Breast epithelium (tissue), 4 donors: ENCODE data around the gene ABTB2. TPM values are rescaled to one million over a fixed set of nuclear protein-coding genes. Genes with fewer than 3 reads are reported as not detected.
"Not testable (repeated sequence)": the region's sequence is repeated elsewhere in the genome, so short reads cannot be mapped to it uniquely, and the experiment has no call there.

Experiments used
- DNase-seq, 2 donors: peaks; one replicate each; pipeline ENCODE4 v3.0.0-alpha.2; 2019; ENCODE audit warnings: low spot score in 2 of 2
- H3K27ac ChIP-seq, 2 donors: fragments of 200-600 bp; sonication (generic) in 1 of 2; one replicate each; pipeline ENCODE4 v1.5.1; 2016 to 2019; ENCODE audit warnings: mild to moderate bottlenecking in 1 of 2
- H3K27me3 ChIP-seq, 2 donors: fragments of 200-600 bp; sonication (generic) in 1 of 2; one replicate each; pipeline versions ENCODE4 v1.5.1 to v1.6.0; 2017 to 2019; ENCODE audit warnings: control low read depth in 1 of 2, mild to moderate bottlenecking in 1 of 2
- H3K36me3 ChIP-seq: fragments of 200-600 bp; one replicate; pipeline ENCODE4 v1.5.1; 2019
- H3K4me1 ChIP-seq, 2 donors: fragments of 200-600 bp; sonication (generic); one replicate each; pipeline ENCODE4 v1.5.1; 2016 to 2019; ENCODE audit warnings: control low read depth in 1 of 2
- H3K4me3 ChIP-seq, 3 donors: fragments of 200-600 bp; sonication (generic); 1 replicate in 2 of 3; 2 replicates in 1 of 3; pipeline ENCODE4 v1.5.1; 2016 to 2019; ENCODE audit warnings: mild to moderate bottlenecking in 3 of 3, moderate library complexity in 2 of 3
- H3K9me3 ChIP-seq, 2 donors: fragments of 200-600 bp; sonication (generic) in 1 of 2; one replicate each; pipeline ENCODE4 v1.5.1; 2016 to 2019; ENCODE audit warnings: control low read depth in 1 of 2
- POLR2A ChIP-seq: fragments of 450-650 bp; IDR thresholded peaks from one replicate; pipeline ENCODE4 v1.6.1; 2016; ENCODE audit warnings: antibody characterized with exemption, mild to moderate bottlenecking, moderate library complexity
- POLR2AphosphoS5 ChIP-seq, 3 donors: sonication (generic); formaldehyde crosslinking; IDR thresholded peaks; one replicate each; pipeline ENCODE4 v1.6.1; 2017; ENCODE audit warnings: antibody characterized with exemption in 3 of 3
- intact Hi-C: fragments of 100-400 bp; cut with DNase I; formaldehyde crosslinking; loops from one replicate; pipeline ENCODE4 v1.15.1; 2023; ENCODE audit warnings: low total_unique reads
- total RNA-seq, 3 donors: library from RNA; depleted of rRNA; stranded (reverse); fragments of >200 nt; gene quantifications; one replicate each; pipeline ENCODE4 v1.1.0, GENCODE V29; 2016
- TF ChIP-seq, protein P1 (sequence below), 3 donors: fragments of 450-650 bp; IDR thresholded peaks; one replicate each; pipeline ENCODE4 v1.5.1; 2016 to 2017; ENCODE audit warnings: antibody characterized with exemption in 3 of 3, mild to moderate bottlenecking in 3 of 3, moderate library complexity in 3 of 3

Gene ABTB2
- total RNA-seq, 3 donors from 2014 or later: 1.3 to 5.6 (median 1.9) TPM

DNA sequence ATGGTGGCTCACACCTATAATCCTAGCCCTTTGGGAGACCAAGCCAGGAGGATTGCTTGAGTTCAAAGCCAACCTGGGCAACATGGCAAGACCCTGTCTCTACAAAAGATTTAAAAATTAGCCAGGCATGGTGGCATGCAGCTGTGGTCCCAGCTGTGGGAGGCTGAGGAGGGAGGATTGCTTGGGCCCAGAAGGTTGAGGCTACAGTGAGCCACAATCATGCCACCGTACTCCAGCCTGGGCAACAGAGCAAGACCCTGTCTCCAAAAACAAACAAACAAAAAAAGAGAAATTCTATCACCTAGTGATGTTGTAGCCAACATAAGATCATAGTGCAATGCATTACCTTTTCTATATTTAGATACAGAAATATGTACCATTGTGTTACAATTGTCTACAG lies 138.5 kb downstream of the ABTB2 start:
- H3K4me1 ChIP-seq: no peaks in the 10 kb centered on the region
- H3K9me3 ChIP-seq: no peaks in the 10 kb centered on the region
- intact Hi-C loops: no loop called here
- TF ChIP-seq POLR2A: no peak
- no peak for TF ChIP-seq POLR2AphosphoS5 (IDR thresholded peaks at IDR 0.05)
- TF ChIP-seq, protein P1, sequence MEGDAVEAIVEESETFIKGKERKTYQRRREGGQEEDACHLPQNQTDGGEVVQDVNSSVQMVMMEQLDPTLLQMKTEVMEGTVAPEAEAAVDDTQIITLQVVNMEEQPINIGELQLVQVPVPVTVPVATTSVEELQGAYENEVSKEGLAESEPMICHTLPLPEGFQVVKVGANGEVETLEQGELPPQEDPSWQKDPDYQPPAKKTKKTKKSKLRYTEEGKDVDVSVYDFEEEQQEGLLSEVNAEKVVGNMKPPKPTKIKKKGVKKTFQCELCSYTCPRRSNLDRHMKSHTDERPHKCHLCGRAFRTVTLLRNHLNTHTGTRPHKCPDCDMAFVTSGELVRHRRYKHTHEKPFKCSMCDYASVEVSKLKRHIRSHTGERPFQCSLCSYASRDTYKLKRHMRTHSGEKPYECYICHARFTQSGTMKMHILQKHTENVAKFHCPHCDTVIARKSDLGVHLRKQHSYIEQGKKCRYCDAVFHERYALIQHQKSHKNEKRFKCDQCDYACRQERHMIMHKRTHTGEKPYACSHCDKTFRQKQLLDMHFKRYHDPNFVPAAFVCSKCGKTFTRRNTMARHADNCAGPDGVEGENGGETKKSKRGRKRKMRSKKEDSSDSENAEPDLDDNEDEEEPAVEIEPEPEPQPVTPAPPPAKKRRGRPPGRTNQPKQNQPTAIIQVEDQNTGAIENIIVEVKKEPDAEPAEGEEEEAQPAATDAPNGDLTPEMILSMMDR (IDR thresholded peaks at IDR 0.05): no peak
- H3K27ac ChIP-seq: no peak overlapping the region
- no peaks in the 10 kb centered on the region for H3K27me3 ChIP-seq
- no peak overlapping the region for H3K4me3 ChIP-seq
- DNase-seq: no peak
- H3K36me3 ChIP-seq: no peaks in the 10 kb centered on the region

- H3K4me3 ChIP-seq, H3K27me3 ChIP-seq, H3K4me1 ChIP-seq, H3K36me3 ChIP-seq, intact Hi-C loops, H3K9me3 ChIP-seq, H3K27ac ChIP-seq, DNase-seq: not testable (repeated sequence)
Measured at GRCh38 chr11:34218756-34219155, 139.1 kb downstream of the ABTB2 start.

GRCh38 chr11:34218067-34218466 lies 139.7 kb downstream of the ABTB2 start:
- no peak for DNase-seq
- intact Hi-C loops: no loop called here
- TF ChIP-seq, protein P1 (IDR thresholded peaks at IDR 0.05): no peak
- TF ChIP-seq POLR2A (no peak), POLR2AphosphoS5 (IDR thresholded peaks at IDR 0.05) (no peak)
- Histone ChIP-seq H3K4me1 (no peaks in the 10 kb centered on the region), H3K27me3 (no peaks in the 10 kb centered on the region), H3K9me3 (no peaks in the 10 kb centered on the region), H3K27ac (no peak overlapping the region), H3K4me3 (no peak overlapping the region), H3K36me3 (no peaks in the 10 kb centered on the region)

DNA sequence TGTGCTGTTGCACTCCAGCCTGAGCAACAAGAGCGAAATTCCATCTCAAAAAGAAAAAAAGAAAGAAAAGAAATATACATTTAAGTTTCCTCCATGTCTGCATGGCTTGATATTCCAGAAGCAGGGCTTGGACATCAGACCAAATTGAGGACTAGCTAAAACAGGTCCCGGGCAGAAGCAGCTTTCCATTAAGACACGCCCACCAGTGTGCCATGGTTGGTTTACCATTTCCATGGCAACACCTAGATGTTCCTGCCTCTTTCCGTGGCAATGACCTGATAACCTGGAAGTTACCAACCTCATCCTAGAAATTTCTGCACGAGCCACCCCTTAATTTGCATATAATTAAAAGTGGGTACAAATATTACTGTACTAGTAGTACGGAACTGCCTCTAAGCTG lies 141.1 kb downstream of the ABTB2 start:
- H3K9me3 ChIP-seq: no peaks in the 10 kb centered on the region
- TF ChIP-seq POLR2AphosphoS5 (IDR thresholded peaks at IDR 0.05): no peak
- TF ChIP-seq, protein P1 (IDR thresholded peaks at IDR 0.05): no peak
- TF ChIP-seq POLR2A: no peak
- H3K4me3 ChIP-seq: no peak overlapping the region
- DNase-seq: no peak
- intact Hi-C loops: no loop called here
- H3K27ac ChIP-seq: no peak overlapping the region
- H3K36me3 ChIP-seq: no peaks in the 10 kb centered on the region
- H3K27me3 ChIP-seq: no peaks in the 10 kb centered on the region
- H3K4me1 ChIP-seq: no peaks in the 10 kb centered on the region

DNA sequence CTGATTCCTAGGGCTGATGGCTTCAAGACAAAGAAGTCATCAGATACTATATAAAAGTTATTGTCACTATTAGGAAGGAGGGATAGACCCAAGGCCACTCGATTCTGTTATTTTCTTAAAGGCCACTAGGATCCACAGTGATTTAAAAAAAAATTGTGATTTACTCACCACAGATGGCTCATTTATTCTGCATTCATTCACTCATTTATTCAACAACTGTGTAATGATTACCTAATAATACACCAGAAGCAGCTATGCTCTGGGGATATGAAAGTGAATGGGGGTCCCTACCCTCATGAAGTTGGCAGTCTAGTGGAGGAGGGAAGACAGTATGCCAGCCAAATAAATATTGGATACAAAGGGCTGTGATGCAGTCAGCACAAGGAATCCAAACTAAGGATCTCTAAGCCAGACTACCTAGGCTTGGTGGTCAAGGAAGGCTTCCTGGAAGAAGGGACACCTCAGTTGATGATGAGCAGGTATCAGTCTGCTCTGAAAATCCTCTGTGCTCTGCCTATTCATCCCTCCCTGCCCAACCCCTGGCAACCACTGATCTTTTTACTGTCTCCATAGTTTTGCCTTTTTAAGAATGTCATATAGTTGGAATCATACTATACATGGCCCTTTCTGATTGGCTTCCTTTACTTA lies 141.9 kb downstream of the ABTB2 start:
- H3K4me3 ChIP-seq: no peak overlapping the region
- intact Hi-C loops: no loop called here
- TF ChIP-seq POLR2A (no peak), POLR2AphosphoS5 (IDR thresholded peaks at IDR 0.05) (no peak)
- TF ChIP-seq, protein P1 (IDR thresholded peaks at IDR 0.05): no peak
- H3K4me1 ChIP-seq: no peaks in the 10 kb centered on the region
- H3K27ac ChIP-seq: no peak overlapping the region
- H3K36me3 ChIP-seq: no peaks in the 10 kb centered on the region
- no peaks in the 10 kb centered on the region for H3K27me3 ChIP-seq
- no peak for DNase-seq
- no peaks in the 10 kb centered on the region for H3K9me3 ChIP-seq
